Gastrocnemius medialis (tissue), 4 donors: Measurements from ENCODE around the gene BRIP1.

Source experiments
- CTCF ChIP-seq, 5 experiments: fragments of 450-650 bp in 3 of 5; fragments of 200-600 bp in 2 of 5; sonication (generic) in 2 of 5; IDR thresholded peaks in 4 of 5; conservative IDR thresholded peaks in 1 of 5; 1 replicate in 4 of 5; 2 replicates in 1 of 5; pipeline ENCODE4 v1.5.1; 2016 to 2019; ENCODE audit warnings: antibody characterized with exemption in 5 of 5, mild to moderate bottlenecking in 3 of 5, moderate library complexity in 3 of 5
- POLR2A ChIP-seq, 2 donors: fragments of 450-650 bp; IDR thresholded peaks; one replicate each; pipeline ENCODE4 v1.6.1; 2017; ENCODE audit warnings: antibody characterized with exemption in 2 of 2, mild to moderate bottlenecking in 2 of 2, moderate library complexity in 2 of 2

GRCh38 chr17:61689610-61690180 is 173.6 kb downstream of the BRIP1 start:
- TF ChIP-seq CTCF (IDR thresholded peaks at IDR 0.05 in 4 of 5, conservative IDR thresholded peaks at IDR 0.05 in 1 of 5), result no peak
- TF ChIP-seq POLR2A (IDR thresholded peaks at IDR 0.05), result no peak
